BJ (cell line): Measurements from ENCODE around the gene C1orf87. TPM values are rescaled to one million over a fixed set of nuclear protein-coding genes. Genes with fewer than 3 reads are reported as not detected.

Experiments used
- CTCF ChIA-PET: fragments of 350-600 bp; formaldehyde crosslinking; extraction: SDS; loops from one replicate; lab custom pipeline; 2021; ENCODE audit warnings: antibody characterized with exemption, inconsistent platforms; lab: Yijun Ruan, JAX
- POLR2A ChIA-PET: fragments of 300-600 bp; sonication (Branson Sonifier 250); formaldehyde crosslinking; extraction: SDS; loops from one replicate; lab custom pipeline; 2021; ENCODE audit warnings: antibody characterized with exemption; lab: Charles Lee
- DNase-seq: peaks from one replicate; pipeline ENCODE4 v3.0.0-alpha.2; 2011; ENCODE audit warnings: low read depth
- H3K27me3 ChIP-seq: 2 replicates; pipeline ENCODE4 v1.6.0; 2011; ENCODE audit warnings: low read length; ENCODE audit not compliant: control insufficient read depth, insufficient read depth
- H3K36me3 ChIP-seq: 2 replicates; pipeline ENCODE4 v1.5.1; 2011; ENCODE audit warnings: low read length; ENCODE audit not compliant: control insufficient read depth, insufficient read depth
- H3K4me3 ChIP-seq: 2 replicates; pipeline ENCODE4 v1.5.1; 2011; ENCODE audit warnings: low read depth, mild to moderate bottlenecking, control low read depth, low read length
- polyA plus RNA-seq: library from polyadenylated mRNA; depleted of rRNA; stranded (reverse); fragments of >200 nt; gene quantifications from 2 replicates; pipeline ENCODE4 v1.2.3, GENCODE V29; 2011
- TF ChIP-seq, protein P1 (sequence below): IDR thresholded peaks from 2 replicates; pipeline ENCODE4 v1.5.1; 2011; ENCODE audit warnings: low read depth, mild to moderate bottlenecking, control low read depth, inconsistent platforms, low read length, moderate library complexity; ENCODE audit not compliant: insufficient read depth

The C1orf87 gene
- polyA plus RNA-seq, 1 experiment, result not detected

DNA sequence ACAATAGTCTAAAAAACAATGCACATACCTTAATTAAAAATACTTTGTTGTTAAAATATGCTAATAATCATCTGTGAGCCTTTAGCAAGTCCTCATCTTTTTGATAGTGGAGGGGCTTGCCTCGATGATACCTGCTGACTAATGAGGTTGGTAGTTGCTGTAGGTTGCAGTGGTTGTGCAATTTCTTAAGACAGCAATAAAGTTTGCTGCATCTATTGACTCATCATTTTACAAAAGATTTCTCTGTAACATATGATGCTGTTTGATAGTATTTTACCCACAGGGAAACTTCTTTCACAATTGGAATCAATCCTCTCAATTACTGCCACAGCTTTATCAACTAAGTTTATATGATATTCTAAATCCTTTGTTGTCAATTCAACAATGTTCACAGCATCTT lies 7.6 kb downstream of the C1orf87 start:
- ChIA-PET POLR2A (interaction anchor here (0.6 kb wide), 1 partner anchor 1735 kb away, joined by 3 read pairs; no protein-coding TSS in a partner anchor), CTCF (no interaction called here)
- Histone ChIP-seq H3K36me3 (no peaks in the 10 kb centered on the region), H3K27me3 (no peaks in the 10 kb centered on the region), H3K4me3 (no peak overlapping the region)
- peak; percentile 19 for DNase-seq
- TF ChIP-seq, protein P1, sequence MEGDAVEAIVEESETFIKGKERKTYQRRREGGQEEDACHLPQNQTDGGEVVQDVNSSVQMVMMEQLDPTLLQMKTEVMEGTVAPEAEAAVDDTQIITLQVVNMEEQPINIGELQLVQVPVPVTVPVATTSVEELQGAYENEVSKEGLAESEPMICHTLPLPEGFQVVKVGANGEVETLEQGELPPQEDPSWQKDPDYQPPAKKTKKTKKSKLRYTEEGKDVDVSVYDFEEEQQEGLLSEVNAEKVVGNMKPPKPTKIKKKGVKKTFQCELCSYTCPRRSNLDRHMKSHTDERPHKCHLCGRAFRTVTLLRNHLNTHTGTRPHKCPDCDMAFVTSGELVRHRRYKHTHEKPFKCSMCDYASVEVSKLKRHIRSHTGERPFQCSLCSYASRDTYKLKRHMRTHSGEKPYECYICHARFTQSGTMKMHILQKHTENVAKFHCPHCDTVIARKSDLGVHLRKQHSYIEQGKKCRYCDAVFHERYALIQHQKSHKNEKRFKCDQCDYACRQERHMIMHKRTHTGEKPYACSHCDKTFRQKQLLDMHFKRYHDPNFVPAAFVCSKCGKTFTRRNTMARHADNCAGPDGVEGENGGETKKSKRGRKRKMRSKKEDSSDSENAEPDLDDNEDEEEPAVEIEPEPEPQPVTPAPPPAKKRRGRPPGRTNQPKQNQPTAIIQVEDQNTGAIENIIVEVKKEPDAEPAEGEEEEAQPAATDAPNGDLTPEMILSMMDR, result no peak

DNA sequence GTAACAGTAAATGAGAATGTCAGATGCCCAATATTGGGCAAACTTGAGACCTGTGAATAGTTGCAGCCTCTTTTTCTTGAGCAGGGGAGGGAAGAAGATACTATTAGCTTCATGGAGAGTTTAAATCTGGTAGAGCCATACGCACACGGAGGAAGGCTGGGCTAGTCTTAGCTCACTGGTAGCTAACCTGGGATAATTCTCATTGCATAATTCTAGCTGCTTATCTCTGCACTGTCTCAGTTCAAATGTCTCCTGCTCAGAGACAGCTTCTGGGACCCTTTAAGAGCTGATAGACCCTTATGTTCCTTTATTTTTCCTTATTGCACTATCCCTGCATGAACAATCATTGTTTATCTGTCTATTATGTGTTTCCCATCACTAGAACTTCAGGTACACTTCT lies 8.4 kb downstream of the C1orf87 start:
- DNase-seq, result no peak
- H3K4me3 ChIP-seq, result no peak overlapping the region
- POLR2A ChIA-PET, result no interaction called here
- H3K36me3 ChIP-seq, result no peaks in the 10 kb centered on the region
- no peaks in the 10 kb centered on the region for H3K27me3 ChIP-seq
- TF ChIP-seq, protein P1, result no peak
- CTCF ChIA-PET, result no interaction called here

DNA sequence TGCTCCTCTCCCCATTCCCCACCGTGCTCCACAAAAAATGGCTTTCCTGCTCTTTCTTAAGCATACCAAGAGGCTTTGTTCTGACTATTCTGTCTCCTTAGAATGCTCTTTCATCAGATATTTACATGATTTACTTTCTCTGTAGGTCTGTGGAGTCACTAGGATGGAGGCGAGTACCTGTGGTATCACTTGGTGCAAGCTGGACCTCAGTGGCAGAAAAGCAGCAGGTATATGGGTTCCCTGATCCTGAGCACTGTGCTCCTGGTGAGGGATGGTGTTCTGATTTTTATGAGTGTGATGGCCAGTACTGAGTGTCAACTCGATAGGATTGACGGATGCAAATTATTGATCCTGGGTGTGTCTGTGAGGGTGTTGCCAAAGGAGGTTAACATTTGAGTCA lies 10.0 kb downstream of the C1orf87 start:
- TF ChIP-seq, protein P1, result no peak
- ChIA-PET POLR2A (no interaction called here), CTCF (no interaction called here)
- Histone ChIP-seq H3K36me3 (no peaks in the 10 kb centered on the region), H3K4me3 (no peak overlapping the region), H3K27me3 (peaks cover 3% of the 10 kb centered on the region; the same call in 1 of the 2 replicates)
- DNase-seq, result no peak

DNA sequence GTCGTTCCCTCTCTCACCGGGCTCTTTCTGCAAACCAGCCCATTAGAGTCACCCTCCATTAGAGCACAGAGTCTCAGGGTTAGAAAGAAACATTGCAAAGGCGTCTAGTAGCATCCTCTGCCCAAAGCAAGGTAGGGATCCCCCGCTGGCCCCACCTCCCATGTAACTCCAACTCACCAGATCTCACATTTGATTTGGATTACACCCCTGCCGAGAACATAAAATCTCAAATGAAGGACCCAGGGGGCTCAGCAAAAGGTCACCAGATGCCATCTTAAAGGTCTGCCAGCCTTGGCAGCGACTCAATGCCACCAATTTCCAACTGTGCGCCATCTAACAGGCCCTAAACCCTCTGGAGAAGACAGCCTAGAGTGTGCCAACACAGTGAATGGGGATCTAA lies 14.1 kb downstream of the C1orf87 start:
- peaks cover 3% of the 10 kb centered on the region; the same call in 1 of the 2 replicates for H3K27me3 ChIP-seq
- ChIA-PET CTCF (no interaction called here), POLR2A (no interaction called here)
- TF ChIP-seq, protein P1, result no peak
- no peak for DNase-seq
- H3K36me3 ChIP-seq, result no peaks in the 10 kb centered on the region
- H3K4me3 ChIP-seq, result no peak overlapping the region

DNA sequence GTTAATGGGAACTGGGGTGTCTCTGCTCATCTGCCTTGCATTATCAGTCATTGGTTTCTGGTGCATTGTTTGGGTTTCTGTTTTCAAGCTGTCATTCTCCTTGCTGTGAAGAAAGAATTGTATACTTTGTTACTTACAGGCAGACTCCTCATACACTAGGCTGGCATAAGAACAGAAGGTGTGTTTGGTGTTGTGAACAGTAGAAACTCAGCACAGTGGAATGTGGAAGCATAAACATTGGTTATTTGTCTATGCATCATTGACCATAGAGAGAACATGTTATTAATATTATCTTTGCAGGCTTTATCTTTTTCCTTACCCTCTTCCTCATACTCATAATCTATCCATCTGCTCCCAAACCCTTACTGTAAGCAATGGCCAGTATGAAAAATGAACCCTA lies 18.2 kb downstream of the C1orf87 start:
- POLR2A ChIA-PET, result no interaction called here
- no peaks in the 10 kb centered on the region for H3K36me3 ChIP-seq
- DNase-seq, result no peak
- CTCF ChIA-PET, result no interaction called here
- TF ChIP-seq, protein P1, result no peak
- peaks cover 3% of the 10 kb centered on the region for H3K27me3 ChIP-seq
- no peak overlapping the region for H3K4me3 ChIP-seq
